22Rv1 (cell line): ENCODE measurements around the gene C16orf87.

Experiments
- CTCF ChIP-seq: fragments of 450-650 bp; IDR thresholded peaks from 2 replicates; pipeline ENCODE4 v1.5.1; 2017; ENCODE audit warnings: mild to moderate bottlenecking
- ZFX ChIP-seq: fragments of 450-650 bp; IDR thresholded peaks from 2 replicates; pipeline ENCODE4 v1.6.1; 2017; ENCODE audit warnings: antibody characterized with exemption, borderline replicate concordance

GRCh38 chr16:46830902-46831647, at the start of gene C16orf87:
- no peak for TF ChIP-seq CTCF
- no peak for TF ChIP-seq ZFX
